SK-N-SH (cell line): ENCODE measurements around the gene RNF169. TPM values are rescaled to one million over a fixed set of nuclear protein-coding genes. Genes with fewer than 3 reads are reported as not detected.

ENCODE experiments used
- CTCF ChIA-PET: fragments of 300-600, 350-600 bp; formaldehyde crosslinking; extraction: SDS; loops from one replicate; lab custom pipeline; 2021; lab: Yijun Ruan, JAX
- POLR2A ChIA-PET: fragments of 350-600 bp; sonication (Branson Sonifier 250); formaldehyde crosslinking; extraction: SDS; loops from one replicate; lab custom pipeline; 2020; ENCODE audit warnings: antibody characterized with exemption, inconsistent platforms; lab: Yijun Ruan, JAX
- DNase-seq: peaks from one replicate; pipeline ENCODE4 v3.0.0; 2012
- H2AFZ ChIP-seq: fragments of 200-600 bp; sonication (generic); 2 replicates; pipeline ENCODE4 v1.8.1; 2016; ENCODE audit warnings: antibody characterized with exemption, mild to moderate bottlenecking, low read depth
- H3F3A ChIP-seq: fragments of 200-600 bp; sonication (generic); replicated peaks from 2 replicates; pipeline ENCODE3; 2016; ENCODE audit warnings: antibody characterized with exemption, mild to moderate bottlenecking; ENCODE audit not compliant: insufficient read depth
- H3K27ac ChIP-seq, 2 experiments: fragments of 200-500 bp in 1 of 2; fragments of 200-600 bp in 1 of 2; sonication (Bioruptor generic) in 1 of 2; sonication (generic), shearing (Covaris generic) in 1 of 2; 2 replicates each; pipeline versions ENCODE4 v1.5.1 to v1.6.1; 2014 to 2016; ENCODE audit warnings: low read depth in 2 of 2, inconsistent platforms in 1 of 2, low read length in 1 of 2, mild to moderate bottlenecking in 1 of 2, mixed read lengths in 1 of 2
- H3K27me3 ChIP-seq: fragments of 200-600 bp; sonication (generic), shearing (Covaris generic); 2 replicates; pipeline ENCODE4 v1.6.1; 2016; ENCODE audit warnings: mixed run types; ENCODE audit not compliant: insufficient read depth
- H3K36me3 ChIP-seq, 2 experiments: fragments of 200-500 bp in 1 of 2; fragments of 200-600 bp in 1 of 2; sonication (Bioruptor generic) in 1 of 2; sonication (generic) in 1 of 2; replicated peaks in 1 of 2; 2 replicates each; pipeline versions ENCODE3 to v1.5.1; 2014 to 2016; ENCODE audit warnings: low read length in 1 of 2, mild to moderate bottlenecking in 1 of 2; ENCODE audit not compliant: insufficient read depth in 2 of 2, control insufficient read depth in 1 of 2
- H3K4me1 ChIP-seq, 2 experiments: fragments of 200-500 bp in 1 of 2; fragments of 200-600 bp in 1 of 2; sonication (Bioruptor generic) in 1 of 2; sonication (generic), shearing (Covaris generic) in 1 of 2; 2 replicates each; pipeline versions ENCODE4 v1.5.1 to v1.6.1; 2014 to 2016; ENCODE audit warnings: low read depth in 1 of 2, low read length in 1 of 2, mixed run types in 1 of 2; ENCODE audit not compliant: insufficient read depth in 2 of 2, control insufficient read depth in 1 of 2
- H3K4me2 ChIP-seq: fragments of 200-600 bp; sonication (generic), shearing (Covaris generic); 2 replicates; pipeline ENCODE4 v1.6.1; 2017; ENCODE audit warnings: mixed run types
- H3K4me3 ChIP-seq, 2 experiments: fragments of 200-500 bp in 1 of 2; fragments of 200-600 bp in 1 of 2; sonication (Bioruptor generic) in 1 of 2; sonication (generic), shearing (Covaris generic) in 1 of 2; 2 replicates each; pipeline versions ENCODE4 v1.5.1 to v1.8.1; 2014 to 2016; ENCODE audit warnings: low read depth in 2 of 2, inconsistent platforms in 1 of 2, low read length in 1 of 2, mild to moderate bottlenecking in 1 of 2, mixed read lengths in 1 of 2, moderate library complexity in 1 of 2
- H3K79me2 ChIP-seq: fragments of 200-600 bp; sonication (generic); 2 replicates; pipeline ENCODE4 v1.8.1; 2017; ENCODE audit warnings: mild to moderate bottlenecking; ENCODE audit not compliant: insufficient read depth
- H3K9ac ChIP-seq: fragments of 200-600 bp; sonication (generic); 2 replicates; pipeline ENCODE4 v1.6.1; 2017; ENCODE audit warnings: mixed run types
- H3K9me2 ChIP-seq: fragments of 200-600 bp; sonication (generic); 2 replicates; pipeline ENCODE4 v1.6.1; 2017; ENCODE audit warnings: mixed run types
- H3K9me3 ChIP-seq: fragments of 200-600 bp; sonication (generic); 2 replicates; pipeline ENCODE4 v1.6.1; 2017; ENCODE audit warnings: mixed run types, mild to moderate bottlenecking, moderate library complexity
- H4K20me1 ChIP-seq: fragments of 200-600 bp; sonication (generic); 2 replicates; pipeline ENCODE4 v1.6.1; 2017; ENCODE audit warnings: mild to moderate bottlenecking, mixed run types; ENCODE audit not compliant: insufficient read depth
- CTCF ChIP-seq: fragments of 200-600 bp; sonication (generic); IDR thresholded peaks from 2 replicates; pipeline ENCODE4 v1.6.1; 2017; ENCODE audit warnings: antibody characterized with exemption, mild to moderate bottlenecking, moderate library complexity
- EZH2phosphoT487 ChIP-seq: fragments of 200-600 bp; sonication (generic); IDR thresholded peaks from 2 replicates; pipeline ENCODE4 v1.6.1; 2017; ENCODE audit warnings: low read depth, mixed run types, mild to moderate bottlenecking, antibody characterized with exemption, moderate library complexity, borderline replicate concordance
- FOSL2 ChIP-seq: IDR thresholded peaks from 2 replicates; pipeline ENCODE4 v1.4.0; 2012; ENCODE audit warnings: low read depth, mild to moderate bottlenecking, moderate library complexity, borderline replicate concordance
- FOXM1 ChIP-seq: IDR thresholded peaks from 2 replicates; pipeline ENCODE4 v1.4.0; 2012; ENCODE audit warnings: low read depth, mild to moderate bottlenecking
- GATA2 ChIP-seq: sonication (generic); formaldehyde crosslinking; IDR thresholded peaks from 2 replicates; pipeline ENCODE4 v1.5.0; 2020; ENCODE audit warnings: mild to moderate bottlenecking, missing genetic modification reagents
- JUND ChIP-seq: IDR thresholded peaks from 2 replicates; pipeline ENCODE4 v1.4.0; 2012
- MEF2A ChIP-seq: IDR thresholded peaks from 2 replicates; pipeline ENCODE4 v1.4.0; 2012; ENCODE audit warnings: low read depth, borderline replicate concordance
- MXI1 ChIP-seq: IDR thresholded peaks from 2 replicates; pipeline ENCODE4 v1.6.1; 2012; ENCODE audit warnings: mild to moderate bottlenecking, low read depth, low read length, improper control_type of control experiment
- PBX3 ChIP-seq: IDR thresholded peaks from 2 replicates; pipeline ENCODE4; 2012
- POLR2AphosphoS5 ChIP-seq: IDR thresholded peaks from 2 replicates; pipeline ENCODE4 v1.6.1; 2012; ENCODE audit warnings: low read depth, low read length
- RAD21 ChIP-seq: IDR thresholded peaks from 2 replicates; pipeline ENCODE4 v1.6.1; 2012; ENCODE audit warnings: mild to moderate bottlenecking, low read length
- RCOR1 ChIP-seq: fragments of 150-350 bp; IDR thresholded peaks from 2 replicates; pipeline ENCODE4 v1.6.1; 2017; ENCODE audit warnings: antibody characterized with exemption, low read length
- RFX5 ChIP-seq: IDR thresholded peaks from 2 replicates; pipeline ENCODE4 v1.6.1; 2012; ENCODE audit warnings: mild to moderate bottlenecking, improper control_type of control experiment, low read length
- SMC3 ChIP-seq: IDR thresholded peaks from 2 replicates; pipeline ENCODE4 v1.6.1; 2012; ENCODE audit warnings: low read depth, low read length, improper control_type of control experiment
- TAF1 ChIP-seq: IDR thresholded peaks from 2 replicates; pipeline ENCODE4 v1.6.1; 2012; ENCODE audit warnings: low read depth, mild to moderate bottlenecking, low read length, moderate library complexity, borderline replicate concordance
- TCF12 ChIP-seq: IDR thresholded peaks from 2 replicates; pipeline ENCODE4 v1.4.0; 2012
- USF1 ChIP-seq: IDR thresholded peaks from 2 replicates; pipeline ENCODE4 v1.4.0; 2012; ENCODE audit warnings: low read depth, borderline replicate concordance
- YY1 ChIP-seq: IDR thresholded peaks from 2 replicates; pipeline ENCODE4 v1.4.0; 2012; ENCODE audit warnings: low read depth, mild to moderate bottlenecking
- WGBS: methylation state at CpG from one replicate; pipeline ENCODE4 v1.1.6; 2017; ENCODE audit warnings: low lambda C conversion rate; 5-methylcytosine and 5-hydroxymethylcytosine counted together
- polyA plus RNA-seq, 3 experiments: library from polyadenylated mRNA; depleted of rRNA; stranded (reverse); fragments of >200 nt; gene quantifications; 2 replicates each; pipeline ENCODE4 v1.2.3, GENCODE V29; 2012

RNF169 gene
- polyA plus RNA-seq, 1 of the 3 experiments (the other 2 are of a cell fraction) = 2.2 TPM

GRCh38 chr11:74846770-74847169 is 98.1 kb downstream of the RNF169 start:
- Histone ChIP-seq H3K9me3 (no peaks in the 10 kb centered on the region), H3F3A (peaks cover 24% of the 10 kb centered on the region), H3K27me3 (no peaks in the 10 kb centered on the region), H3K27ac (no peak overlapping the region), H3K9ac (no peak overlapping the region), H4K20me1 (no peaks in the 10 kb centered on the region), H3K9me2 (no peaks in the 10 kb centered on the region), H2AFZ (no peak overlapping the region), H3K4me3 (no peak overlapping the region), H3K36me3 (peaks cover 45 to 78% of the 10 kb centered on the region in 2 experiments), H3K79me2 (no peaks in the 10 kb centered on the region), H3K4me1 (peaks cover 0 to 16% of the 10 kb centered on the region in 2 experiments; a peak in 1 of 4 replicates), H3K4me2 (no peak overlapping the region)
- no peak for DNase-seq
- CTCF ChIA-PET = no interaction called here
- TF ChIP-seq RAD21 (no peak), JUND (peak; percentile 40; the same call in 1 of the 2 replicates), SMC3 (no peak), GATA2 (CRISPR knock-in tag) (no peak), CTCF (peak; percentile 35), TCF12 (no peak), FOSL2 (peak; percentile 38; the same call in 1 of the 2 replicates), TAF1 (no peak)
- WGBS = 48% methylated on average over 2 of the region's 2 CpGs
- POLR2A ChIA-PET = no interaction called here

GRCh38 chr11:74847395-74847794 is 98.7 kb downstream of the RNF169 start:
- no peak for DNase-seq
- peaks cover 0 to 16% of the 10 kb centered on the region in 2 experiments; a peak in 1 of 4 replicates for H3K4me1 ChIP-seq
- peaks cover 24% of the 10 kb centered on the region for H3F3A ChIP-seq
- H3K9me2 ChIP-seq = no peaks in the 10 kb centered on the region
- no peaks in the 10 kb centered on the region for H3K79me2 ChIP-seq
- TF ChIP-seq USF1 = no peak
- no peak for TF ChIP-seq MEF2A
- TF ChIP-seq PBX3 = no peak
- TF ChIP-seq RCOR1 = no peak
- TF ChIP-seq FOXM1 = no peak
- TF ChIP-seq MXI1 = no peak
- TF ChIP-seq SMC3 = no peak
- no peak for TF ChIP-seq POLR2AphosphoS5
- no peak for TF ChIP-seq FOSL2
- no peak for TF ChIP-seq RFX5
- TF ChIP-seq EZH2phosphoT487 = no peak
- no peak for TF ChIP-seq TAF1
- no peak for TF ChIP-seq YY1
- H3K9ac ChIP-seq = no peak overlapping the region
- no peaks in the 10 kb centered on the region for H3K9me3 ChIP-seq
- H3K36me3 ChIP-seq = peaks cover 39 to 76% of the 10 kb centered on the region in 2 experiments
- ChIA-PET POLR2A (no interaction called here), CTCF (interaction anchor here (1.0 kb wide), 1 partner anchor 145 kb away, joined by 3 read pairs; no protein-coding TSS in a partner anchor)
- no peak overlapping the region for H3K4me2 ChIP-seq
- no peak overlapping the region for H3K27ac ChIP-seq
- H3K27me3 ChIP-seq = no peaks in the 10 kb centered on the region
- no peak overlapping the region for H2AFZ ChIP-seq
- WGBS = 88% methylated on average over 1 of the region's 1 CpG
- no peaks in the 10 kb centered on the region for H4K20me1 ChIP-seq
- no peak overlapping the region for H3K4me3 ChIP-seq
